GM21423 (cell line): ENCODE data around the gene ATP5PB.

ENCODE experiments used
- ATAC-seq: cut with Tn5 transposase; IDR thresholded peaks from one replicate; pipeline ENCODE4 v1.9.1; 2021; ENCODE audit warnings: mild to moderate bottlenecking, moderate library complexity; ENCODE audit not compliant: unreplicated experiment

The ATP5PB gene

DNA sequence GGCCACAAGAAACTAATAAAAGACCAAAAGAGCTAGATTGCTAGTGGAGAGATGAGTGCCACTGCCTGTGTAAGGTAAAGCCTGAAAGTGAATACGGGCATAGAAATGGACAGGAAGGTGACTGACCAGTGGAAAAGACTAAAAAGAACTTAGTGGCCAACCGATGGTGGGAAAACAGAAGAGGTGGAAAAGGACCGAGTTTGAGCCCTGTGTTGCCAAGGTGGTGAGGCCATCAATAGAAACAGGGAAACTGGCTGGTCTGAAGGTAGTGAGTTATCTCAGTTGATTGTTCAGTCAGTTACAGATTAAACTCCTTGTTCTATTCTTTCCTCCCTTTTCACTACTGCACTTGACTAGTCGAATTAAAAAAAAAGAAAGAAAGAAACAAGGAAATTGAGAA, 2.7 kb upstream of the ATP5PB start:
- no peak for ATAC-seq

DNA sequence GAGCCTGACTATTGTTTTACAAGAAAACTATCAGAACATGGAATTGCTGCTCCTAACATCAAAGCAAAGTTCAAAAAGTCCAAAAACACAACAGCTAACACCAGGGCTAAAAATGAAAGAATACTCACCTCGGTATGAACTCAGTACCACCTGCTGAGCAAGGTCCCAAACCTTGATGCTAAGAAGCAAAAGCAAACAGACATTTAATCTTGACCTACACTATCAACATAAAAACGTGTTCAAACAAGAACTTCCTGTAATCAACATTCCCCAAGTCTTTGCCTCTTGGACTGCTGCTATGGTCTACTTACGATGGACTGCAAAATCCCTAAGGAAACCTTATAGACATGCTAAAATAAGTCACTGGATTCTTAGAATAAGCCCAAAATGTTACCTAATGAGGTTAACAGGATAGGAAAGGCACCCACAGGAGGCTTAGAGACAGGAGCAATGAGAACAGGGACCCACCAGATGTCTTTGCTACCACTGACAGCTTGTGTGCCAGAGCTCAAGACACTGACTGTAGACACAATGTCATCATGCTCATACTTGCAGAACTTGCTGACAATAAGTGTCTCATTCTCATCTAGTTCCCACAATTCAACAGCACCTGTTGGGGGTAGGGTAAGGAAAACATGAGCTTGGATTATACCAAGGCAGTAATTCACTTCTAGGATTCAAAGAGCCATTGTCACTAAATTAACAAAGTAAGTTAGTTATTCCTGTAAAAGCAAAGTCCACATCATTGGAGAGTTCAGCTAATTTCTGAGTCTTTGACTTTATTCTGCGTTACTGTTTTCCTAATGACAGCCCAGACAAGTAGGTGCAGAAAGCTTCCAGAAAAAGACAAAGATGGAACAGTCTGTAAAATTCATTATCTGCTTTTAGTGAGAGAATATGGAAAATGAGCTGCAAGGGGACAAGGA, 2.0 kb upstream of the ATP5PB start:
- ATAC-seq = no peak

DNA sequence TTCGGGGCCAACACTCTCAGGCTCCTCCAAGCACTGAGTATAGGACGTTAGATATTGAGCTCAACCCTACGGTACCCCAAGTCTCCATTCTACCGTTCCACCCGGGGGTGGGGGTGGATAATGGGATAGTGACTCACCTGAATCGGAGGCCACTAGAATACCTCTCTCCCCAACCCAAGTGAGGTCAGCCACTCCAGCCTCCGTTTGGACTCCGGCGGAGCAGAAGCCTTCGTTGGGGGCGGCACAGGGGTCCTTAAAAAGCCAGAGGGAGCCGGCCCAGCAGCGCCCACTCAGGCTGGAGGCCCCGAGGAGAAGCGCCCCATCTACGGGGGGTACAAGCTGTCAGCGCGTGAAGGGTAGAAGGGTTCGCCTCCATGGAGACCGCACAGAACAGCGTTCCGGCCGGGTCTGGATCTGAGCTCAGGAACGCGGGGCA, 764 bp upstream of the ATP5PB start:
- no peak for ATAC-seq

DNA sequence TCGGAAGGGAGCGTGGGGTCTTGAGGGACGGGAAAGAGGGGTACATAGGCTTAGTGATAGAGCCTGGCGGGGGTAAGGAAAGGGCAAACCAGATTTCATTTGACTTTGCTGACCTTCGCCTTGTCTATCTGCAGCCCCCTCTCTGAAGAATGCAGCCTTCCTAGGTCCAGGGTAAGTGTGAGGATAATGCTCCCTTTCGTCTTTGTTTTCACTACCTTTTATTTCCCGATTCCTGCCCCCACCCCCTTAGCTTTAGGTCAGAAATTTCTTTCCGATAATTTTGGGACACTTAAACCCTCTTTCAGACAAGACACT, 396 bp downstream of the ATP5PB start:
- no peak for ATAC-seq

DNA sequence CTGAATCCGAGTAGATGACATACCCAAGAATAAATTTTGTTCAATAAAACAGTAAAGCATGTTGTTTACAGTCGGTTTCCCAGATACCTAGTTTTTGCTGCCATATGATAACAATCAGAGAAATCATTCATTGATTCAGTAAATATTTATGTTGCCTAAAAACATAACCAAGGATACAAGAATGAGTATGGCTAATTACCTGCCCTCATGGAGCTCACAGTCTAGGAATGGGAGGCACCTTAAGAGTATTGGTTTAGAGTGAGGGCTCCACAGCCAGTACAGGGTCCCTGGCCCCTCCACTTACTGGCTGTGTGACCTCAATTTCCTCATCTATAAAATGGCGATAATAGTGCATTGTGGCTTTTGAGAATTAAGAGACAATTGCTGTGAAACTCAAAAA, 921 bp downstream of the ATP5PB start:
- no peak for ATAC-seq

DNA sequence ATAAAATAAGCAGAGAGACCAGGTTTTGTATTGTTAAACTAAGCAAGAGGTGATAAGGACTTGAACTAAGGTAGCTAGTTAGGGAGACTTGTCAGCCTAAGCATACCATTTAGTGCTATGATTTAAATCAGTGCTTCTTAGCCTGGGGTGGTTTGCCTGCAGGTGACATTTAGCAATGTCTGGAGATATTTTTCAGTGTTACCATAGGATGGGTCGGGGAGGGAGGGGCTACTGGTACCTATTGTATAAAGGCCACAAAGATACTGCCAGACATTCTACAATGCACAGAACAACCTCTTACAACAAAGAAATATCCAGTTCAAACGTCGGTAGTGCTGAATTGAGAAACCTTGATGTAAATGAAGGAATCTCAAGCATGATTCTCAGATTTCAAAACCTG, 3.3 kb downstream of the ATP5PB start:
- no peak for ATAC-seq

DNA sequence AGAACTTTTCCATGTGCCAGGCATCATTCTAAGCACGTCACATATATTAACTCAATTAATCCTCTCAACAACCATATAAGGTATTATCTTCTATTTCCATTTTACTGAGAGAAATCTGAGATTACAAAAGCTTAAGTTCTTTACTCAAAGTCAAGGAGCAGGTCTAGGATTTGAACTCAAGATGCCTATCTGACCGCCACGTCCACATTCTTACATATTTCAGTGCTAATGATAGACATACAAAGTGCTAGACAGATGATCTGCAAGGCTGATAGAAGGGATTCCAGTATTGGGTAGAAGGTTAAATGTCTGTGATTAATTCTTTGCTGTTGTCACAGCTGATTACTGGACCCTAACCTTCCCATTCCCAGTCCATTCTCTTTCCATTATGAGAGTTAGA, 4.4 kb downstream of the ATP5PB start:
- no peak for ATAC-seq

DNA sequence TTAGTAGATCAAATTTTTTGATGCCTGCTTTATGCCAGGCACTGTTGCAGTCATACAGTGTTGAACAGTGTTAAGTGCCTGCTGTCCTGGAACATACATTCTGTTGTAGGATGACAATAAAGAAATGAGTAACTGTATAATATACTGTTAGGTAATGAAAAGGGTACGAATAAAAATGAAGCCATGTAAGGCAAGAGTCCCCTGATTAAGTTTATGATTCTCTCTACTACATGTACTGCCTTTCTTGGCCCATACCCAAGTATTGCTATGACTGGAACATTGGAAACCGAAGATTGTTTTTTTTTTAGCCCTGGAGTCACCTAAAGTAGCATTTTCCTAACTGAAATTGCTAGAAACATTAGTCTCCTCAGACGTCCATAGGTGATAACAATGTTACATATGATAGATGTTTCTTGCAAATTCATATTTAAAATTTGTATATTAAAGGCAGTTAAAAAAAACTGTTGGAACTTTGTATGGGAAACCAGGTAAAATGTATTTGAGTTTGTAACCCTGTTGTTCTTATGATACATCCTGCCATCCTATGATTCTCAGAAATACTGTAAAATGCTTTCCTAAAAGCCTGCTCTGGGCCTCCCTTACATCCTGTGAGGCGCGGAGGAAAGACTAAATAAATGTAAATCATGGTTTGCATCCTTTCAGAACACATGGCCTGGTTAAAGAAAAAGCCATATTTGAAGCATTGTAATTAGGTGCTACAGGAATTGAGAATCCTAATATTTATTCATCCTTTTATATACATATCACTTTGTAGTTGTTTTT, 5.8 kb downstream of the ATP5PB start:
- ATAC-seq = no peak

DNA sequence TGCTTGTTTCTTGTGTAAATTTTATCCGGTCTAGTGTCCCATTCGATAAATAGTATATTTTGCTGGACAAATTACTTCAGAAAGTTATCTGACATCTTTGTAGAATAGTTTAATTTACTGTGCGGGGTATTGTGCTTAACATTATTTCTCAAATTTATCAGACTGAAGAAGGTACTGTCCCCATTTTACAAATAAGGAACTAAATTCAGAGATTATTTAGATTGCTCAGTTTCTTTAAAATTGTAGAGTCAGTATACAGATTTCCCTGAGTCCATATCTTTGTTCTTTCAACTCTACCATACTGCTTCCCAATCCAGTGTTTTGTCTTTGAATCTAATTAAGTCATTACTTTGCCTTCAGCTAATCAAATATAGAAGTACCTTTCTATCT, 6.4 kb downstream of the ATP5PB start:
- no peak for ATAC-seq

DNA sequence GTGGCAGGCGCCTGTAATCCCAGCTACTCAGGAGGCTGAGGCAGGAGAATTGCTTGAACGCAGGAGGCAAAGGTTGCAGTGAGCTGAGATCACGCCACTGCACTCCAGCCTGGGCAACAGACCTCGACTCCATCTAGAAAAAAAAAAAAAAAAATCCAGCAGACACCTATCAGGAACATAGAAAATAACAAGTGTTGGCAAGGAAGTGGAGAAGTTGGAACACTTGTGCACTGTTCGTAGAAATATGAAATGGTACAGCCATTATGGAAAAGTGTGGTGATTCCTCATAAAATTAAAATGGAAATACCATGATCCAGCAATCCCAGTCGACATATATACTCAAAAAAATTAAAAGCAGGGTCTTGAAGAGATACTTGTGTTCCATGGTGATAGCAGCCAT, 12.5 kb downstream of the ATP5PB start:
- ATAC-seq = no peak

DNA sequence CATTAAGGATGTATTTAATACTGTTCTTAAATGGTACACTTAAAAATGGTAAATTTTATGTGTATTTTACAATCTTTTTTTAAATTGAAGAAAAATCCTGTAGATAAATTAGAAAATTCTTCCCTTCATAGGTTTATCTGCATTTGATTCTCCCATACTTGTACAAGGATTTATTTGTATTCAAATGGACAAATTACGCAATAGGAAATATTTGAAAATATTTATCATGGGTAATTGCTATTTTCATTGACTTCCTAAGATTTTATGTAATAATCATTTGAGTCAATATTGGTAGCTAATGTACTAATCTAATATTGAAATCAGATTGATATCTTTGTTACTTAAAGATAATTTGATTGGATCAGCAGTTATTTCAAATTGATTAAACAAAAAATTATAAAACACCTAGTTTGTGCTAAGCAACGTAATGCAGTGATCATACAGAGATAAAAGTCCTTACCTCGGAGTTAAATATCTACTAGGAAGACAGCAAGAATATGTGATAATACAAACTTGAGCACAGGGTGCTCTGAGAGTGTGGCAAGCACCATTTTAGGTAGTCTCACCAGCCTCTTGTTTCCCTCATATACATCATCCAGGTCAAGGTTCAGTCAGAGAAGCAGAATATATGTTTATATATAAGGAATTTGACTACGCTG, 13.2 kb downstream of the ATP5PB start:
- ATAC-seq = no peak

DNA sequence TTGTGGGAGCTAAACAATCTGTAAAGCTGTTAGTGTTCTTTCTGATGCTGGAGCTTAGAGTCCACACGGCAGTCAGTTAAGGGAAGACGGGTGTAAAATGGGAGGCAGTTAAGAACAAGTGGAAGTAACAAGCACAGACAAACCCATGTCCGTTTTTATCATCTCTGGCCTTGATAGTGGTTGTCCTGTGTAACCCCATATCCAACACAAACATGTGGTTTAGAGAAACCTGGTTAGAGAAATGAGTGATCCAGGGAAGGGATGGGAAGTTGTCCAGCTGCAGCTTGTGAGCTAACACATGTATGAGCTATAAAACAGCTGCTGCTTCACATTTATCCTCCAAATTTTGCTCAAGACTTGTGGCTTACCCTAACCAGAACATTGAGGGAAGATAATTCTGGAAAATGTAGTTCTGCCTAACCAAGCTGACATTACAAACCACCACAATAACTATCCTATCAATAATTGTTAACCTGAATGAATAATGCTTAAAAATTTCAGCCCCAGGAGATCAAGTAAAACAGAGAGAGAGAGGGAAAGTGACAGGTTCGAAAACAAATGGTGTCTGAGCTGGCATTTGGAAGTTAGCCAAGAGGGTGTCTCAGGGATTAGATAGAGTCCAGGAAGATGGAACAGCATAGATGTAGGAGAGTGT, 13.9 kb downstream of the ATP5PB start:
- ATAC-seq = no peak

DNA sequence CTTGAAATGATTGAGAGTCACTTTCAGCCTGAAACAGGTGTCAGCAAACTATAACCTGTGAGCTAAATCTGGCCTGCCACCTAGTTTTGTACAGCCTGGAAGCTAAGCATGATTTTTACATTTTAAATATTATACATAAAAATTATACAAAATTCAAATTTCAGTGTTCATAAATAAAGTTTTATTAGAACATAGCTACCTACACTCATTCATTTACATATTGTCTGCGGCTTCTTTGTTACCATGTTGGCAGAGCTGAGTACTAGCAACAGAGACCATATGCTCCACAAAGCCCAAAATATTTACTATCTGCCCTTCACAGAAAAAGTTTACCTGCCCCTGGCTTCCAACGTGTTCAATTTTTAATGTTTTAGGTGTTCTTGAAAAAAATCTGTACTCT, 16.5 kb downstream of the ATP5PB start:
- ATAC-seq = no peak

DNA sequence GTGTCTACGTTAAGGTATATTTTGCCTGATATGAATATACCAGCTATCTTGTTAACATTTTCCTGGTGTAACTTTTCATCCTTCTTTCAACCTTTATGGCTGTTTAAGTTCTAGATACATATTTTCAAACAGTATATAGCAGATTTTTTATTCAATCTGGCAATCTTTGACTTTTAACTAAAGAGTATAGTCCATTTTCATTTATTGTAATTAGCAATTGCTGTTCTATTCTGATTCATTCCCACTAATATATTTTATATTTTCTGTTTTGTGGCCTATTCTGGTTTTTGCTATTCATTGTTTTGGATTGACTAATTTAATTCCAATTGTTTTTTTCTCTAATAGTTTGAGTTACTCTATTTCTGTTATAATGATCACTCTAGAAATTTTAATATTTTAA, 17.2 kb downstream of the ATP5PB start:
- no peak for ATAC-seq

DNA sequence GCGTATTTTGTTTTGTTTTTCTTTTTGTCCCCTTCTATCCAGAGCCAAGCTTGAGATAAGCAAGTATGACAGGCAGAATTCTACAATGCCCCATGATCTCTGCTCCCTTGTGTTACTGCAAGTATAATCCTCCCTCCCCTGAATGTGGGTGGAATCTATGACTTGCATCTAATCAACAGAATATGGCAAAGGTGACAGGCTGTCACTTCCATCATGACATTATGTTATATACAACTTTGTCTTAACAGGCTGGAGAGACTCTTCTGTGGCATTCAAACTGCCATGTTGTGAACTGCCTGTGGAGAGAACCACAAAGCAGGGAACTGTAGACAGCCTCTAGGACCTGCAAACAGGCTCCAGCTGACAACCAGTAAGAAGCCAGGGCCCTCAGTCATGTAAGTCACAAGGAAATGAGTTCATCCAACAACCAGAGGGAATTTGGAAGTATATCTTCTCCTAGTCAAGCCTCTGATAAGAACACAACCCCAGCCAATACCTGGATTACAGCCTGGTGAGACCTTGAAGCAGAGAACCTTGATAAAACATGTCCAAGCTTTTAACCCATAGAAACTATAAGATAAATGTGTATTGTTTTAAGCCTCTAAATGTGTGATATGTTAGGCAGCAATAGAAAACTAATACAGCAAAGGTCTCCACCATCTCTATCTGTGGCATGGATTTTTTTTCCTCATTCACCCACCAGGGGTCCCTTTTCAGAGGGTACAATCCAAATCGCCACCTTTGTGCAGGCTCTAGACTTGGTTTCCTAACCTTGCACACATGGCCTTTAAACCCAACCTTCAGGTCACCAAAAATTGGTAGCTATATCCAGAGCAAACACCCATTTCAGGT, 18.8 kb downstream of the ATP5PB start:
- ATAC-seq = no peak

DNA sequence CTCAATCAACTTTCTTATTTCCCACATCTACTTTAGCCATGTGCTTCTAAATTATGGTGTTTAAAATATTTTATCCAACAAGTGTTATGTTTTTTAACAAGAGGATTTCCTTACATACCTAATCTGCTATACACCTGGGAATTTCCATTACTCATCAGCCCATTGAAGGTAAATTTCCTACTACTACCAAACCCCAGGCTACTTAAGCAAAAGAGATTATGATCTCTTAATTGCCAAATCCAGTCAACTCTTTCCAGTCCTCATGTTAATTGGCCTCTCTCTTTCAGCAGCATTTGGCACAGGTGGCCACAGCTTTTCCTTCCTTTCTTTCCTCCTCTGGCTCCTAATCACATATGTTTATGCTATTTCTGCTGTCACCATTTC, 19.4 kb downstream of the ATP5PB start:
- ATAC-seq = no peak

DNA sequence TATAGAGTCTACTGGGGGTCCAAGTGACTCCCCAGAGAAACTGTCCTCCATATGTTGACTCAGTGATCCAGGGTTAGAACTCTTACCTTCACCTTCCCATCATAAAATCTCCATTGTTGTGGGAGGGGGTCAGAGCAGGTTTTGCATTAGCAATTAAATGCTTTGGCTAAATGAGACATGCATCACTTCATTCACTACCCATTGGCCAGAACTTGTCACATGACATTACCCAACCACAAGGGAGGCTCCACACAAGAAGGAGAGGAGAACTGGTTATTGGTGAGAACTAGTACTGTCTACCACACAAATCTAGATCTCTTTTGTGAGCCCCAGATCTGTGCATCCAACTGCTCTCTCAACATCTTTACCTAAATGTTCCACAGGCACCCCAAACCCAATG, 20.3 kb downstream of the ATP5PB start:
- ATAC-seq = no peak

DNA sequence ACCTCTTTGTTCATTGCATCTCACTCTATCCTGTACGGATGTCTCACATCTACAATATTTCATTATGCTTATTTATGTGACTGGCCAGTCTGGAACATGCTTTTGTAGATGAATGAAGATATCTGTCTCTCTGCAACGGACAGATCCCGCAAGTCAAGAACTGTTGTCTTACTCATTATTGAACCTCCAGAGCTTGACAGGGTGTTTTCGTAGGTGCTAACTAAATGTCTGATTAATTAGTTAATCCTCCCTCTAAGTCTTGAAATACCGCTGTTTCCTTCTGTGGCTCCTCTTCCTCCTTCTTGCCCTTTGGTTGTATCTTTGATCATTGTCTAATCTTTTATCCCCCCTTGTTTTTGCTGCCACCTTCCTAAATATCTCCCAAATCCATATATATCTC, 21.3 kb downstream of the ATP5PB start:
- no peak for ATAC-seq

DNA sequence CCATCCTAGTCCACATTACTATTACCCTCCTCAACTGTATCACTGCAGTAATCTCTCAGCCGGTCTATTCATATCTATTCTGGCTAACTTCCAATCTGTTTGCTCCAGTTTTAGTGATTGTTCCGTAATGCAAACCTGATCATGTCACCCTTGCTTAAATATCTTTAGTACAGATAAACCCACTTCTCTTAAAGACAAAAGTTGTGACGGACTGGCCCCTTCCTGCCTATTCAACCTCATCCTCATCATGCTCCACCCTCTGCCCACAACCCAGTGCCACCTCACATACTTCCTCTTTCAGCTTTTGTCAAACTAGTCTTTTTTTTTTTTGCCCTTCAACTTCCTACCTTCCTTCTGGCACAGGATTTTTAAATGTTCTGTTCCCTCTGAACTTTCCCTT, 21.7 kb downstream of the ATP5PB start:
- ATAC-seq = peak; percentile 61

DNA sequence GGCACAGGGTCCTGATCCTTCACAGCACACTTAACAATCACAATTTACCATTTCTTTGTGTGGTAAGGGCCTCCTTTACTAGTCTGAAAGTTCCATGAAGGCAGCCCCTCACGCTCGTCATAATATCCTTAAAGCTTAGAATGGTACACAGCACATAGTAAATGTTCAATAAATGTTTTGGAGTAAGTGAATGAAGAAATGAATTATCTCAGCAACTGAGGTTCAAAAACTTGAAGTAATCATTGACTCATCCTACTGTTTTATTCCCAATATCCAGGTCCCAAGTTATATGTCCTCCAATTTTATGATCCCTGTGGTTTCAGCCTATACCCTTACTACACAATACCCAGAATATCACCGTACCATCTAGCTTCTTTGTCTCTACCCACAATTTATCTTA, 22.3 kb downstream of the ATP5PB start:
- no peak for ATAC-seq
